Caco-2 (cell line): ENCODE measurements around the gene PIP4K2B. TPM values are rescaled to one million over a fixed set of nuclear protein-coding genes. Genes with fewer than 3 reads are reported as not detected.
"Not testable (repeated sequence)": the region's sequence is repeated elsewhere in the genome, so short reads cannot be mapped to it uniquely, and the experiment has no call there.

ENCODE experiments used
- BruUV-seq: library from RNA; stranded (reverse); fragments of 400-500 nt; replicated peaks from 2 replicates; lab custom pipeline; 2021; lab: Mats Ljungman, UMichigan
- CTCF ChIA-PET: fragments of 300-600 bp; sonication (Branson Sonifier 250); formaldehyde crosslinking; loops from one replicate; lab custom pipeline; 2022; ENCODE audit warnings: antibody characterized with exemption; lab: Charles Lee
- POLR2A ChIA-PET: fragments of 300-600 bp; sonication (Branson Sonifier 250); formaldehyde crosslinking; loops from one replicate; lab custom pipeline; 2022; ENCODE audit warnings: antibody characterized with exemption; lab: Charles Lee
- DNase-seq, 2 experiments: peaks; one replicate each; pipeline versions ENCODE4 v3.0.0 to v3.0.0-alpha.2; 2020 to 2022
- H3K27me3 ChIP-seq: replicated peaks from 2 replicates; pipeline ENCODE4 v1.6.0; 2011; ENCODE audit warnings: low read length; ENCODE audit not compliant: control insufficient read depth, insufficient read depth
- H3K36me3 ChIP-seq: 2 replicates; pipeline ENCODE4 v1.5.1; 2011; ENCODE audit warnings: low read length; ENCODE audit not compliant: control insufficient read depth, insufficient read depth
- H3K4me1 ChIP-seq: fragments of 250-450 bp; sonication (Bioruptor Pico); 2 replicates; pipeline ENCODE4 v1.5.1; 2020; ENCODE audit warnings: mild to moderate bottlenecking
- H3K4me3 ChIP-seq: 2 replicates; pipeline ENCODE4 v1.5.1; 2011; ENCODE audit warnings: low read depth, mild to moderate bottlenecking, control low read depth, low read length
- H3K9me3 ChIP-seq: fragments of 250-450 bp; sonication (Bioruptor Pico); 2 replicates; pipeline ENCODE4 v1.5.1; 2020; ENCODE audit warnings: mild to moderate bottlenecking, moderate library complexity
- H3K27ac Mint-ChIP-seq: one replicate; pipeline ENCODE4 v1.8.0; 2022; ENCODE audit warnings: mixed read lengths; ENCODE audit not compliant: unreplicated experiment
- H3K27me3 Mint-ChIP-seq: one replicate; pipeline ENCODE4 v1.8.0; 2022; ENCODE audit warnings: mixed read lengths; ENCODE audit not compliant: insufficient read depth, unreplicated experiment
- H3K36me3 Mint-ChIP-seq: one replicate; pipeline ENCODE4 v1.8.0; 2022; ENCODE audit warnings: mild to moderate bottlenecking, mixed read lengths; ENCODE audit not compliant: insufficient read depth, unreplicated experiment
- H3K4me1 Mint-ChIP-seq: one replicate; pipeline ENCODE4 v1.8.0; 2022; ENCODE audit warnings: low read depth, mixed read lengths; ENCODE audit not compliant: unreplicated experiment
- H3K4me3 Mint-ChIP-seq: one replicate; pipeline ENCODE4 v1.8.0; 2022; ENCODE audit warnings: mild to moderate bottlenecking, moderate library complexity, mixed read lengths; ENCODE audit not compliant: unreplicated experiment
- H3K9me3 Mint-ChIP-seq: one replicate; pipeline ENCODE4 v1.8.0; 2022; ENCODE audit warnings: mixed read lengths; ENCODE audit not compliant: unreplicated experiment
- CTCF ChIP-seq, 2 experiments: fragments of 200-600 bp in 1 of 2; IDR thresholded peaks; 1 replicate in 1 of 2; 2 replicates in 1 of 2; pipeline versions ENCODE4 v1.5.1 to v1.8.0; 2011 to 2022; ENCODE audit warnings: antibody characterized with exemption in 1 of 2, control low read depth in 1 of 2, inconsistent platforms in 1 of 2, low read depth in 1 of 2, low read length in 1 of 2, mild to moderate bottlenecking in 1 of 2, moderate library complexity in 1 of 2; ENCODE audit not compliant: insufficient read depth in 1 of 2, severe bottlenecking in 1 of 2, unreplicated experiment in 1 of 2
- intact Hi-C: fragments of 100-400 bp; cut with micrococcal nuclease; formaldehyde crosslinking; loops from one replicate; pipeline ENCODE4 v1.10.0; 2022; ENCODE audit not compliant: unreplicated experiment
- total RNA-seq: library from RNA; stranded (reverse); gene quantifications from 2 replicates; pipeline ENCODE4 v1.2.3, GENCODE V29; 2022

PIP4K2B gene
- total RNA-seq, 1 experiment from 2014 or later: 39.6 TPM

- Histone ChIP-seq H3K36me3 (peaks cover 2% of the 10 kb centered on the region), H3K4me1 (no peaks in the 10 kb centered on the region), H3K9me3 (no peaks in the 10 kb centered on the region), H3K4me3 (no peak overlapping the region), H3K27me3 (no peaks in the 10 kb centered on the region; the same call in 1 of the 2 replicates)
- ChIA-PET POLR2A (no interaction called here), CTCF (no interaction called here)
- Mint-ChIP-seq H3K4me3 (no peak overlapping the region), H3K27ac (no peak overlapping the region), H3K9me3 (no peaks in the 10 kb centered on the region), H3K36me3 (peaks cover 25% of the 10 kb centered on the region), H3K4me1 (peaks cover 3% of the 10 kb centered on the region), H3K27me3 (no peaks in the 10 kb centered on the region)
- no TSS peak for BruUV-seq
- TF ChIP-seq CTCF (IDR thresholded peaks at IDR 0.05; ENCODE audit: insufficient read depth in 1 of 2, low read depth in 1 of 2, low read length in 1 of 2, severe bottlenecking in 1 of 2, unreplicated experiment in 1 of 2): no peak
- DNase-seq: no peak
- intact Hi-C loops: no loop called here
Measured at GRCh38 chr17:38789185-38789584, 10.2 kb downstream of the PIP4K2B start.

GRCh38 chr17:38787999-38788398 lies 11.4 kb downstream of the PIP4K2B start:
- H3K4me1 Mint-ChIP-seq, H3K27me3 Mint-ChIP-seq, H3K36me3 ChIP-seq, CTCF ChIA-PET, DNase-seq, H3K9me3 Mint-ChIP-seq, BruUV-seq, intact Hi-C loops, H3K9me3 ChIP-seq, H3K27me3 ChIP-seq, POLR2A ChIA-PET, H3K4me3 Mint-ChIP-seq, H3K4me3 ChIP-seq, H3K27ac Mint-ChIP-seq, H3K4me1 ChIP-seq: not testable (repeated sequence)
- peaks cover 27% of the 10 kb centered on the region for H3K36me3 Mint-ChIP-seq

- intact Hi-C loops: no loop called here
- TF ChIP-seq CTCF (IDR thresholded peaks at IDR 0.05; ENCODE audit: insufficient read depth in 1 of 2, low read depth in 1 of 2, low read length in 1 of 2, severe bottlenecking in 1 of 2, unreplicated experiment in 1 of 2): no peak
- ChIA-PET POLR2A (no interaction called here), CTCF (interaction anchor here (1.2 kb wide), 1 partner anchor 52 kb away, joined by 3 read pairs; no protein-coding TSS in a partner anchor)
- H3K9me3 Mint-ChIP-seq: no peaks in the 10 kb centered on the region
- H3K36me3 ChIP-seq: peaks cover 3% of the 10 kb centered on the region
- no peaks in the 10 kb centered on the region for H3K9me3 ChIP-seq
- H3K27me3 ChIP-seq: no peaks in the 10 kb centered on the region; the same call in 1 of the 2 replicates
- H3K4me3 Mint-ChIP-seq: no peak overlapping the region
- no peaks in the 10 kb centered on the region for H3K27me3 Mint-ChIP-seq
- H3K4me1 Mint-ChIP-seq: no peaks in the 10 kb centered on the region
- H3K27ac Mint-ChIP-seq: no peak overlapping the region
- H3K36me3 Mint-ChIP-seq: peaks cover 21% of the 10 kb centered on the region
- DNase-seq: no peak
- H3K4me1 ChIP-seq: no peaks in the 10 kb centered on the region
- H3K4me3 ChIP-seq: no peak overlapping the region
- BruUV-seq: no TSS peak
Measured at GRCh38 chr17:38786372-38786771, 13.0 kb downstream of the PIP4K2B start.

GRCh38 chr17:38783227-38783626 lies 16.1 kb downstream of the PIP4K2B start:
- no peak for TF ChIP-seq CTCF (IDR thresholded peaks at IDR 0.05; ENCODE audit: insufficient read depth in 1 of 2, low read depth in 1 of 2, low read length in 1 of 2, severe bottlenecking in 1 of 2, unreplicated experiment in 1 of 2)
- intact Hi-C loops: no loop called here
- no peaks in the 10 kb centered on the region for H3K27me3 Mint-ChIP-seq
- H3K9me3 Mint-ChIP-seq: no peaks in the 10 kb centered on the region
- Histone ChIP-seq H3K4me1 (no peaks in the 10 kb centered on the region), H3K27me3 (no peaks in the 10 kb centered on the region; the same call in 1 of the 2 replicates), H3K4me3 (no peak overlapping the region), H3K36me3 (peaks cover 6% of the 10 kb centered on the region), H3K9me3 (no peaks in the 10 kb centered on the region)
- no TSS peak for BruUV-seq
- H3K4me1 Mint-ChIP-seq: no peaks in the 10 kb centered on the region
- no peak overlapping the region for H3K4me3 Mint-ChIP-seq
- ChIA-PET POLR2A (no interaction called here), CTCF (no interaction called here)
- peaks cover 31% of the 10 kb centered on the region for H3K36me3 Mint-ChIP-seq
- DNase-seq: no peak
- no peak overlapping the region for H3K27ac Mint-ChIP-seq
